Renal cortex interstitium (tissue), 15 donors: Measurements from ENCODE around the gene AIF1L. TPM values are rescaled to one million over a fixed set of nuclear protein-coding genes. Genes with fewer than 3 reads are reported as not detected.

Source experiments
- DNase-seq, 11 donors: peaks; one replicate each; pipeline ENCODE4 v3.0.0-alpha.2; 2013; ENCODE audit warnings: low read depth in 9 of 11, low spot score in 4 of 11; ENCODE audit errors: extremely low read depth in 1 of 11
- long read RNA-seq, 16 experiments: transcript quantifications; one replicate each; lab custom pipeline, GENCODE V29; 2026
- polyA plus RNA-seq, 3 donors: library from polyadenylated mRNA; unstranded; fragments of 120-200 nt; gene quantifications; one replicate each; pipeline ENCODE4 v1.2.1, GENCODE V29; 2013; ENCODE audit not compliant: insufficient read length in 3 of 3

Gene AIF1L
- 100 to 1,000 TPM; 322 to 395 (median 383) TPM for polyA plus RNA-seq
- long read RNA-seq, donor 1, transcript AIF1L-201 (6 exons, 3,364 nt): major isoform, 54 of 194 reads
- long read RNA-seq, donor 1, transcript AIF1L-205 (4 exons, 671 nt): minor isoform, 9 of 194 reads
- long read RNA-seq, donor 1, partial matches to known transcripts: 120 of 194 reads
- long read RNA-seq, donor 1, other reads (novel, unspliced or antisense): 7 of 194 reads
- long read RNA-seq, donor 2, transcript AIF1L-201 (6 exons, 3,364 nt): major isoform, 69 of 122 reads
- long read RNA-seq, donor 2, partial matches to known transcripts: 35 of 122 reads
- long read RNA-seq, donor 2, other reads (novel, unspliced or antisense): 14 of 122 reads
- long read RNA-seq, donor 3, transcript AIF1L-205 (4 exons, 671 nt): minor isoform, 14 of 156 reads
- long read RNA-seq, donor 3, transcript AIF1L-201 (6 exons, 3,364 nt): major isoform, 114 of 156 reads
- long read RNA-seq, donor 3, transcript AIF1L-208 (6 exons, 3,398 nt): minor isoform, 5 of 156 reads
- long read RNA-seq, donor 3, partial matches to known transcripts: 7 of 156 reads
- long read RNA-seq, donor 3, other reads (novel, unspliced or antisense): 15 of 156 reads
- long read RNA-seq, donor 4, transcript AIF1L-201 (6 exons, 3,364 nt): major isoform, 55 of 67 reads
- long read RNA-seq, donor 4, partial matches to known transcripts: 0 of 67 reads
- long read RNA-seq, donor 4, other reads (novel, unspliced or antisense): 7 of 67 reads
- long read RNA-seq, donor 5: 0 reads
- long read RNA-seq, donor 6, transcript AIF1L-201 (6 exons, 3,364 nt): major isoform, 95 of 119 reads
- long read RNA-seq, donor 6, transcript AIF1L-205 (4 exons, 671 nt): minor isoform, 6 of 119 reads
- long read RNA-seq, donor 6, partial matches to known transcripts: 7 of 119 reads
- long read RNA-seq, donor 6, other reads (novel, unspliced or antisense): 8 of 119 reads
- long read RNA-seq, donor 7, transcript AIF1L-205 (4 exons, 671 nt): minor isoform, 10 of 87 reads
- long read RNA-seq, donor 7, transcript AIF1L-201 (6 exons, 3,364 nt): major isoform, 65 of 87 reads
- long read RNA-seq, donor 7, partial matches to known transcripts: 0 of 87 reads
- long read RNA-seq, donor 7, other reads (novel, unspliced or antisense): 8 of 87 reads
- long read RNA-seq, donor 8, transcript AIF1L-205 (4 exons, 671 nt): minor isoform, 12 of 203 reads
- long read RNA-seq, donor 8, transcript AIF1L-201 (6 exons, 3,364 nt): major isoform, 133 of 203 reads
- long read RNA-seq, donor 8, transcript AIF1L-208 (6 exons, 3,398 nt): minor isoform, 6 of 203 reads
- long read RNA-seq, donor 8, partial matches to known transcripts: 27 of 203 reads
- long read RNA-seq, donor 8, other reads (novel, unspliced or antisense): 24 of 203 reads
- long read RNA-seq, donor 9, transcript AIF1L-201 (6 exons, 3,364 nt): major isoform, 75 of 313 reads
- long read RNA-seq, donor 9, partial matches to known transcripts: 221 of 313 reads
- long read RNA-seq, donor 9, other reads (novel, unspliced or antisense): 12 of 313 reads
- long read RNA-seq, donor 10, transcript AIF1L-208 (6 exons, 3,398 nt): minor isoform, 8 of 221 reads
- long read RNA-seq, donor 10, transcript AIF1L-205 (4 exons, 671 nt): minor isoform, 16 of 221 reads
- long read RNA-seq, donor 10, transcript AIF1L-201 (6 exons, 3,364 nt): major isoform, 95 of 221 reads
- long read RNA-seq, donor 10, partial matches to known transcripts: 102 of 221 reads
- long read RNA-seq, donor 10, other reads (novel, unspliced or antisense): 0 of 221 reads
- long read RNA-seq, donor 11, transcript AIF1L-201 (6 exons, 3,364 nt): major isoform, 74 of 203 reads
- long read RNA-seq, donor 11, partial matches to known transcripts: 119 of 203 reads
- long read RNA-seq, donor 11, other reads (novel, unspliced or antisense): 5 of 203 reads
- long read RNA-seq, donor 12, transcript AIF1L-201 (6 exons, 3,364 nt): major isoform, 42 of 51 reads
- long read RNA-seq, donor 12, partial matches to known transcripts: 0 of 51 reads
- long read RNA-seq, donor 12, other reads (novel, unspliced or antisense): 5 of 51 reads
- long read RNA-seq, donor 13: 0 reads
- long read RNA-seq, donor 14, transcript AIF1L-201 (6 exons, 3,364 nt): major isoform, 82 of 118 reads
- long read RNA-seq, donor 14, partial matches to known transcripts: 13 of 118 reads
- long read RNA-seq, donor 14, other reads (novel, unspliced or antisense): 15 of 118 reads
- long read RNA-seq, donor 15, transcript AIF1L-205 (4 exons, 671 nt): minor isoform, 5 of 68 reads
- long read RNA-seq, donor 15, transcript AIF1L-201 (6 exons, 3,364 nt): major isoform, 45 of 68 reads
- long read RNA-seq, donor 15, partial matches to known transcripts: 7 of 68 reads
- long read RNA-seq, donor 15, other reads (novel, unspliced or antisense): 7 of 68 reads
- long read RNA-seq, donor 16, transcript AIF1L-205 (4 exons, 671 nt): minor isoform, 23 of 302 reads
- long read RNA-seq, donor 16, transcript AIF1L-208 (6 exons, 3,398 nt): minor isoform, 9 of 302 reads
- long read RNA-seq, donor 16, transcript AIF1L-201 (6 exons, 3,364 nt): major isoform, 220 of 302 reads
- long read RNA-seq, donor 16, partial matches to known transcripts: 20 of 302 reads
- long read RNA-seq, donor 16, other reads (novel, unspliced or antisense): 29 of 302 reads

- peak in 8 of 11 donors; percentile 39 to 77 (median 64) for DNase-seq
Measured at GRCh38 chr9:131096269-131097125, at the start of gene AIF1L. TSS of gene AIF1L (plus strand) at chr9:131096531. CDS start at chr9:131096630, 99 bp downstream.

GRCh38 chr9:131046581-131047202, 49.6 kb upstream of the AIF1L start:
- peak in 9 of 11 donors; percentile 42 to 67 (median 59) for DNase-seq

GRCh38 chr9:131048332-131048731, 48.0 kb upstream of the AIF1L start:
- DNase-seq: no peak

- no peak for DNase-seq
Measured at GRCh38 chr9:131048820-131049219, 47.5 kb upstream of the AIF1L start.

GRCh38 chr9:131049829-131050715, 46.3 kb upstream of the AIF1L start:
- DNase-seq: no peak

- DNase-seq: no peak
Measured at GRCh38 chr9:131050831-131051230, 45.5 kb upstream of the AIF1L start.

- DNase-seq: no peak
Measured at GRCh38 chr9:131051592-131052517, 44.5 kb upstream of the AIF1L start.

GRCh38 chr9:131053896-131054295, 42.4 kb upstream of the AIF1L start:
- no peak for DNase-seq

- DNase-seq: no peak
Measured at GRCh38 chr9:131056781-131057506, 39.4 kb upstream of the AIF1L start.

GRCh38 chr9:131060900-131061630, 35.3 kb upstream of the AIF1L start:
- no peak for DNase-seq

GRCh38 chr9:131062969-131063368, 33.4 kb upstream of the AIF1L start:
- DNase-seq: no peak

GRCh38 chr9:131065599-131065998, 30.7 kb upstream of the AIF1L start:
- DNase-seq: no peak
